NT2/D1 (cell line): ENCODE results near the gene SLC1A2.

Experiments
- DNase-seq: peaks from one replicate; pipeline ENCODE4 v3.0.0-alpha.2; 2011; ENCODE audit warnings: low read depth, low spot score
- H3K27me3 ChIP-seq: 2 replicates; pipeline ENCODE4 v1.6.0; 2011; ENCODE audit warnings: mild to moderate bottlenecking; ENCODE audit not compliant: insufficient read length, insufficient read depth
- H3K36me3 ChIP-seq: 2 replicates; pipeline ENCODE4 v1.6.1; 2011; ENCODE audit warnings: mild to moderate bottlenecking, low read length, mixed read lengths; ENCODE audit not compliant: insufficient read depth, insufficient read length
- H3K4me1 ChIP-seq: 2 replicates; pipeline ENCODE4 v1.5.1; 2011; ENCODE audit not compliant: insufficient read depth, insufficient read length
- H3K4me3 ChIP-seq: 2 replicates; pipeline ENCODE4 v1.5.1; 2011; ENCODE audit warnings: low read depth; ENCODE audit not compliant: insufficient read length
- H3K9ac ChIP-seq: 2 replicates; pipeline ENCODE4 v1.6.0; 2011; ENCODE audit warnings: low read depth; ENCODE audit not compliant: insufficient read length
- H3K9me3 ChIP-seq: 2 replicates; pipeline ENCODE4 v1.5.1; 2011; ENCODE audit warnings: mild to moderate bottlenecking, low read length; ENCODE audit not compliant: insufficient read depth
- SUZ12 ChIP-seq: IDR thresholded peaks from 2 replicates; pipeline ENCODE4 v1.6.1; 2011; ENCODE audit not compliant: insufficient read length, insufficient read depth; ENCODE audit errors: extremely low read depth
- YY1 ChIP-seq: IDR thresholded peaks from 2 replicates; pipeline ENCODE4 v1.6.1; 2011; ENCODE audit not compliant: insufficient read length, insufficient read depth
- ZNF274 ChIP-seq: IDR thresholded peaks from 2 replicates; pipeline ENCODE4 v1.6.1; 2011; ENCODE audit warnings: mild to moderate bottlenecking, low read depth, low read length

SLC1A2 gene

DNA sequence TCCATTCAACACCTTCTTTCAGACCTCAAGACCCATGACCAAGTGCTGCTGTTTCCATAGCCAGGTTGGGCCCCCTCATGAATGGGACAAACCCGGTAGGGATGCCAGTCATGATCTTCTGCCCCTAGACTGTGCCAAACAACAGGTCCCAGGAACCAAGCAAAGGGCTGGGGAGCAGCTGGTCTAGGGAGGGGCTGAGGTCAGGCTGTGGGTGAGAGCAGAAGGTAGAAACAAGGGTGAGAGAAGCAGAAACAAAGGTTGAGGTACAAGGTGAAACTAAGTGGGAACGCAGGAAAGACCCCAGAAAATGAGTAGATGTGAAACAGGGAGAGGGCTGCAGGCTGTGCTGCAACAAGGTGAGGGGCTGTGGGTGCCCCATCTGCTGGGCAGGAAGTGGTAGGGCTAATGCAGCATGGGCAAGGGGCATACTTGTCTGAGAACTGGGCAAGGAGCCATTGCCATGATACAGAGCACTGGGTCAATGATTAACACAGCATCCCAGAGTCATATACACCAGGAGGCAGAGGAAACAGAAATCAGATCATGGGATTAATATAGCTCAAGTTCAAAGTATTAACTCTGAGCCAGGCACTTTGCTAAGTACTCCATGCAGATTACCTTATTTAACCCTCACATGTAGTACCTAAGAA is 45.9 kb downstream of the SLC1A2 start:
- Histone ChIP-seq H3K4me3 (no peak overlapping the region), H3K9ac (no peak overlapping the region), H3K9me3 (no peaks in the 10 kb centered on the region), H3K27me3 (no peaks in the 10 kb centered on the region), H3K4me1 (no peaks in the 10 kb centered on the region), H3K36me3 (no peaks in the 10 kb centered on the region)
- DNase-seq: no peak
- no peak for TF ChIP-seq YY1
- no peak for TF ChIP-seq SUZ12
- TF ChIP-seq ZNF274: no peak

DNA sequence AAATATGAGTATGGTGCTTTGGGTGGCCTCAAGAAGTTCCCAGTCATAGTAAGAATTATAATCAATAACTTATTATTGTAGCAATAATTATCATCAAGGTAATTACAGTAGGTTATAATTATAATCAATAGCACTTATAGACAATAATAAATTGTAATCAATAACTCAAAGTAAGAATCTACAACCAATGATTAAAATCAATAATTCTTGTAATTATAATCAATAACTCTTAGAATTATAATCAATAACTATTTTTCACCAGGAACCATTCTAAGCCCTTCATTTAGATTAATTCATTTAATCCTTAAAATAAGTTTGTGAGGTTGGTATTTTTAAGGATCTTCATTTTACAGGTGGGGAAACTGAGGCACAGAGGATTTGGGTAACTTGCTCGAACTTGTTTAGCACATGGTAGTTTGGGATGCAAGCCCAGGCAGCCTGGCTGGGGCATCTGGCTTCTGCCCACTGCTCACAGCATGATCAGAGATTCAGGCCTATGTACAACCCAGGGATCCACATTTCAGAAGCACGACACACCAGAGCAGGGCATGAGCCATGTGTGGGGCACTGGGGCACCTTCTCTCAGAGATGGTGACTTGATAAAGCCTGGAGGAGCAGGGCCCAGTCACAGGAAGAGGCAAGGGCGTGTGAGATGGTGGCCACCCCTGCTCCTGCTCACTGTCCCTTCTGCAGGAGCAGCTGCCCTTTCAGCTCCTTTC is 46.6 kb downstream of the SLC1A2 start:
- H3K27me3 ChIP-seq: no peaks in the 10 kb centered on the region
- no peaks in the 10 kb centered on the region for H3K4me1 ChIP-seq
- H3K9ac ChIP-seq: no peak overlapping the region
- no peak for DNase-seq
- H3K9me3 ChIP-seq: no peaks in the 10 kb centered on the region
- no peak overlapping the region for H3K4me3 ChIP-seq
- TF ChIP-seq ZNF274: no peak
- no peaks in the 10 kb centered on the region for H3K36me3 ChIP-seq

DNA sequence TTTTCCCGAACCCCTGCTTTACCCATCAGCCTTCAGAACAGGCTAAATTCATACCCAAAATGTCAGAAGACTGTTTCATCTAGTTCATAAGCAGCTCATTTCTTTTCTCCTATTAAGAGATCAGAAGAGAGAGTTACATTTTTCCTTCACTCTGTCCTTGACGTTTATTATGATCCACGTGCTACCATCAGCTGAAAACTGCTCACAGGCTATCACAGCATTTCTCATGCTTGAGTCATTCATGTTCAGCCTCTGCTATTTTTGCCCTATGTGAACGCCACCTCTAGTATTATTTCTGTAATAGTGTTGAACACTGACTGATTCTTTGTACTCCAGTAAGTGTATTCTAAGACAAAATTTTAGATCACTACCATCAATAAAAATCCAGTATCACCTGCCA is 51.9 kb downstream of the SLC1A2 start:
- DNase-seq: no peak
- TF ChIP-seq YY1: no peak
- TF ChIP-seq SUZ12: no peak
- no peak for TF ChIP-seq ZNF274
- Histone ChIP-seq H3K9me3 (peaks cover 8% of the 10 kb centered on the region; the same call in 1 of the 2 replicates), H3K4me1 (no peaks in the 10 kb centered on the region), H3K4me3 (no peak overlapping the region), H3K27me3 (no peaks in the 10 kb centered on the region), H3K9ac (no peak overlapping the region), H3K36me3 (no peaks in the 10 kb centered on the region)

DNA sequence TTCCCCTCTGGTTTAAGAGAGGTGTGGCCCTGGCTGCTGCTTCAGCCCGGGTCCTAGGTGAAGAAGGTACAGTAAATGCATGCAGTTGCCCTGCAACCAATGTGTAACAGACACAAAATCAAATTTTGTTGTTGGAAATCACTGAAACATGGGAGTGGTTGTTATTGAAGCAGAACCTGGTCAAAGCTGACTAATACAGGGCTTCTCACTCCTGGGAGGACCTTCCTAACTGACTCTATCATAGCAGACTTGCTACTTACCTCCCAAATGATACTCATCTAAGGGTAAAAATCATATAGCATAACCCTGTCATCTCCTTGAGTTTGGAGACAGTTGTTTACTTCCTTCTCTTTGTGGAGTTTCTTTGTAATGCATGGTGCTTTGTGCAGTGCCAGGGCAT is 52.6 kb downstream of the SLC1A2 start:
- H3K4me3 ChIP-seq: no peak overlapping the region
- no peak for TF ChIP-seq ZNF274
- no peak for TF ChIP-seq SUZ12
- TF ChIP-seq YY1: no peak
- H3K27me3 ChIP-seq: no peaks in the 10 kb centered on the region
- H3K36me3 ChIP-seq: no peaks in the 10 kb centered on the region
- H3K9me3 ChIP-seq: peaks cover 8% of the 10 kb centered on the region; the same call in 1 of the 2 replicates
- H3K9ac ChIP-seq: no peak overlapping the region
- no peak for DNase-seq
- no peaks in the 10 kb centered on the region for H3K4me1 ChIP-seq

DNA sequence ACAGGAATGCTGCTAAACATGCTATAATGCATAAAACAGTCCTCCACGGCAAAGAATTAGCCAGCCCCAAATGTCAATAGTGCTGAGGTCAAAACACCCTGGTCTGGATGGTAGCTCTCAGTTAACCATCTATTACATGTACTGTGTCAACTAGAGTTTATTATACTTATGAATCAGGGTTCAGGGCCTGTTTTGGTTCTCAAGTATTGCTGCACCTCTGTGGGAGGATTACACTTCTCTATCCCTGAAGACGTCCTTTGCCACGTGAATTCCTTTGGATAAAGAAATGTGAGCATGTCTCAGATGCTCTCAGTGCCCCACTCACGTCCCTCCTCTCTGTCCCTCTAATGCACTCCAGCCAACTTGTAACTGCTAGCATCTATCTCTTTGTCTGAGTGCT is 53.4 kb downstream of the SLC1A2 start:
- no peak overlapping the region for H3K4me3 ChIP-seq
- no peak for DNase-seq
- H3K4me1 ChIP-seq: no peaks in the 10 kb centered on the region
- H3K9me3 ChIP-seq: peaks cover 8% of the 10 kb centered on the region; the same call in 1 of the 2 replicates
- H3K27me3 ChIP-seq: no peaks in the 10 kb centered on the region
- TF ChIP-seq YY1 (no peak), SUZ12 (no peak), ZNF274 (no peak)
- no peaks in the 10 kb centered on the region for H3K36me3 ChIP-seq
- no peak overlapping the region for H3K9ac ChIP-seq

DNA sequence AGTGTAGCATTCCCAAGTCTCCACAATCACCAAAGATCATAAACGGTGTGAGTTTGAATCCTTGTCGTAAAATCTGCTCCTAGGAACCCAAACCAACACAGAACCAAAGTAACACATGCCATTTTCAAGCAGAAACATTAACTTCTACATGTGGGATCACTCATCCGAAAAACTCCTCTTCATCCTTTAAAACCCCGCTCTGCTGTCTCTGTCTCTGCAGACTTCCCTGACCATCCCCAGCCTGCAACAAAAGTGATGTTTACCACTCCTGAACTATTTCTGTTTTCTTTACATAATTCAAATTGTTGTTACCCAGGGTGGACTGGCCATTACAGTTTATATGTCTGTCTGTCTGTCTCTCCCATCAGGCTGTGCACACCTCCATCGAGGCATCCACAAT is 54.0 kb downstream of the SLC1A2 start:
- no peaks in the 10 kb centered on the region for H3K36me3 ChIP-seq
- DNase-seq: no peak
- H3K9ac ChIP-seq: no peak overlapping the region
- no peaks in the 10 kb centered on the region for H3K27me3 ChIP-seq
- H3K4me3 ChIP-seq: no peak overlapping the region
- peaks cover 8% of the 10 kb centered on the region; the same call in 1 of the 2 replicates for H3K9me3 ChIP-seq
- H3K4me1 ChIP-seq: no peaks in the 10 kb centered on the region
- TF ChIP-seq ZNF274 (no peak), SUZ12 (no peak), YY1 (no peak)

DNA sequence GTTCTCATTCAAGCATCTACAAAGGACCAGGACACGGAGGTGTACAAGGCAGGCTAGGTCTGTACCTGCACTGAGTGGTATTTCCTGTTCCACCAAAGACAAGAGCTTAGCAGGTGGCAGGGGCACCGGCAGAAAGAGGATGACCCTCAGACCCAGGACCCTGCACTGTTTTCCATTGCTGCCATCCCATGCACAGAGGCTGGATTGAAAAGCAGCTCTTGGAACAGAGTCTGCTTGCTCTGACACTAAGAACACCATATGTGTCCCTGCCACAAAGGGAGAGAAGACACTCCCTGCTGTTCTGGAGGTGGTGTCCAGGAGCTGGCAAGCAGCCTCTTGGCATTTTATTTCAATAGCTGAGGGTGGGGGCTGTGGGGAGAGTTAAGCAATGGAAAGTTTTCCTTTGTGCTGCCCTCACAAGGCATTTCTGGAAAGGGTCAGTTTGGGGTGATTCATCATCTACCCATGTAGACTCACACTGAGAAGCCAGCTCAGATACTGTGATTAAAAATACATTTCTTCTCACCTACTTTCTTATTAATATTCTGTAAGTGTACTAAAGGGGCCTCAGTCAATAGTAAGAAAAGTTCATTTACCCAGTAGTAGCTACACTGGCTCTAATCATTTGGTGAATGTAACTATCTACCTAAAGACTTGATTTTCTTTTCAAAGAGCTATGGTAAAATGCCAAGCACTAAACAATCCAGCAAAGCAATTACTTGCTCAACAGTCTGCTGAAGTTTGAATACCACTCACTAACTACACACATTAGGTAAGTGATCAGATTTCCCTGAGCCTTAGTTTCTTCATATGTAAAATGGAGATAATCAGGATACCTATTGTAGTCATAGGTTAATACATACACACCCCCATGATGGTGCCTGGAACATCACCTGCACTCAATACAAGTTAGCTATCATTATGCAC is 55.2 kb downstream of the SLC1A2 start:
- peaks cover 8% of the 10 kb centered on the region; the same call in 1 of the 2 replicates for H3K9me3 ChIP-seq
- H3K27me3 ChIP-seq: no peaks in the 10 kb centered on the region
- no peak for DNase-seq
- no peak for TF ChIP-seq YY1
- no peak for TF ChIP-seq ZNF274
- TF ChIP-seq SUZ12: no peak
- no peaks in the 10 kb centered on the region for H3K4me1 ChIP-seq
- H3K9ac ChIP-seq: no peak overlapping the region
- no peaks in the 10 kb centered on the region for H3K36me3 ChIP-seq
- H3K4me3 ChIP-seq: no peak overlapping the region
